ENCODE measurements around the gene UVRAG. TPM values are rescaled to one million over a fixed set of nuclear protein-coding genes. Genes with fewer than 3 reads are reported as not detected.
A peak's percentile ranks its signal among the peaks of the same experiment; 100 is the strongest.

Gene UVRAG
- total RNA-seq, 1 experiment from 2014 or later, result 31.3 TPM

DNA sequence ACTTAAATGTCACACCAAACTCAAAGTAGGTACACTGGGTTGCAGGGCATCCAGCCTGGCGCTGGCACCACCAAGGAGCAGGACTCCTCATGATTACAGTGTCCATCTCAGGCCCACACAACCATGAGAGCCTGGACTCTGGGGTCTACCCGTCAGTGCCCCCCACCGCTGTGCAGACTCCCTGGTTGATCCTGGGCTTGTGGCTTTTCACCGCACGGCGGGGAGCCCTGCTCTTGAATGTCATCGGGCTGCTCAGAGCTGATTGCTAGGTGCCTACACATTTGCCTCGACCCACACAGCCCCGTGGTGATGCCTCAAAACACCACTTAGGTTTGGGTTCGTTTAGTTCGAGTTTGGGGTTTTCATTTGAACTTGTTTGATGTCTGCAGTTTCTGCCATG, 328.3 kb downstream of the UVRAG start:
- Mint-ChIP-seq H3K36me3 (ENCODE audit: insufficient read depth, unreplicated experiment) (peaks cover 6% of the 10 kb centered on the region), H3K4me3 (ENCODE audit: unreplicated experiment) (no peak overlapping the region), H3K27ac (ENCODE audit: unreplicated experiment) (no peak overlapping the region), H3K4me1 (ENCODE audit: low read depth, unreplicated experiment) (peaks cover 12% of the 10 kb centered on the region), H3K27me3 (ENCODE audit: insufficient read depth, unreplicated experiment) (no peaks in the 10 kb centered on the region), H3K9me3 (ENCODE audit: unreplicated experiment) (no peaks in the 10 kb centered on the region)
- TF ChIP-seq, protein P1, sequence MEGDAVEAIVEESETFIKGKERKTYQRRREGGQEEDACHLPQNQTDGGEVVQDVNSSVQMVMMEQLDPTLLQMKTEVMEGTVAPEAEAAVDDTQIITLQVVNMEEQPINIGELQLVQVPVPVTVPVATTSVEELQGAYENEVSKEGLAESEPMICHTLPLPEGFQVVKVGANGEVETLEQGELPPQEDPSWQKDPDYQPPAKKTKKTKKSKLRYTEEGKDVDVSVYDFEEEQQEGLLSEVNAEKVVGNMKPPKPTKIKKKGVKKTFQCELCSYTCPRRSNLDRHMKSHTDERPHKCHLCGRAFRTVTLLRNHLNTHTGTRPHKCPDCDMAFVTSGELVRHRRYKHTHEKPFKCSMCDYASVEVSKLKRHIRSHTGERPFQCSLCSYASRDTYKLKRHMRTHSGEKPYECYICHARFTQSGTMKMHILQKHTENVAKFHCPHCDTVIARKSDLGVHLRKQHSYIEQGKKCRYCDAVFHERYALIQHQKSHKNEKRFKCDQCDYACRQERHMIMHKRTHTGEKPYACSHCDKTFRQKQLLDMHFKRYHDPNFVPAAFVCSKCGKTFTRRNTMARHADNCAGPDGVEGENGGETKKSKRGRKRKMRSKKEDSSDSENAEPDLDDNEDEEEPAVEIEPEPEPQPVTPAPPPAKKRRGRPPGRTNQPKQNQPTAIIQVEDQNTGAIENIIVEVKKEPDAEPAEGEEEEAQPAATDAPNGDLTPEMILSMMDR (IDR thresholded peaks at IDR 0.05; ENCODE audit: insufficient read depth in 1 of 2, low read depth in 1 of 2, low read length in 1 of 2, severe bottlenecking in 1 of 2, unreplicated experiment in 1 of 2), result no peak
- Histone ChIP-seq H3K4me1 (peaks cover 17% of the 10 kb centered on the region), H3K9me3 (no peaks in the 10 kb centered on the region), H3K27me3 (replicated peaks; ENCODE audit: control insufficient read depth, insufficient read depth, low read length) (no peaks in the 10 kb centered on the region), H3K4me3 (ENCODE audit: low read depth, low read length) (no peak overlapping the region), H3K36me3 (ENCODE audit: control insufficient read depth, insufficient read depth, low read length) (0 out of 2 replicates have a peak, but pooled peaks cover 1% of the 10 kb centered on the region)
- POLR2A ChIA-PET, result no interaction called here
- no TSS peak for BruUV-seq (replicated peaks)
- no peak for DNase-seq
- CTCF ChIA-PET, result no interaction called here
- intact Hi-C loops (cut with micrococcal nuclease; ENCODE audit: unreplicated experiment), result no loop called here

DNA sequence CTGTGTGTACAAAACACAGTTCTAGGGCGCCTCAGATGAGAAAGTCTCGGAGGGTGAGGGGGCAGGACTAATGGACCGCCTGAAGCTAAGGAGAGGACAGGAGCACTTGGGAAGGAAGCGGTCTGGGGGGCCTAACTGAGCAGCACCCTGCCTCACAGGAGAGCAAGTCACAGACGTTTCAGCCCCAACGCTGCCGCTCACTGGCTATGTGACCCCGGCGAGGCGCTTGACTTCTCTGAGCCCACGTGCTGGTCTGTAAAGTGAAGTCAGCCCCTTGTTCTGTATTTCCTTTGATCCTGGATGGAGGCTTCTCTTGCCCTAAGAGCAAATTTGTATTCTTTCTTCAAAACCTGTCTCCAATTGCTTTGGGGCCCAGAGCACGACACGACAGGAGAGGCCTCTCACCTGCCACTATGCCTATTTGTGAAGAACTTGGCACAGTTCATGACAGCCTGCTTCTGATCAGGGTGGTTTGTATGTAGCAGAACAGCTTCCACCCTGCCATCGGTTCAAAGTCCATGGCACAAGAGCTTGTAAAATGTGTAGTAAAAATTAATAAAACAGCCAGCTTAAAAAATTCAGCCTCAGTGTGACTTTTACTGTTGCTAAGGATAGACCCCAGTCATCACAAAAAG, 332.2 kb downstream of the UVRAG start:
- Histone ChIP-seq H3K9me3 (no peaks in the 10 kb centered on the region), H3K36me3 (ENCODE audit: control insufficient read depth, insufficient read depth, low read length) (no peaks in the 10 kb centered on the region), H3K4me1 (peaks cover 40% of the 10 kb centered on the region), H3K27me3 (replicated peaks; ENCODE audit: control insufficient read depth, insufficient read depth, low read length) (no peaks in the 10 kb centered on the region), H3K4me3 (ENCODE audit: low read depth, low read length) (no peak overlapping the region)
- TF ChIP-seq, protein P1 (IDR thresholded peaks at IDR 0.05; ENCODE audit: insufficient read depth in 1 of 2, low read depth in 1 of 2, low read length in 1 of 2, severe bottlenecking in 1 of 2, unreplicated experiment in 1 of 2), result no peak
- DNase-seq, result peak in 1 of 2 experiments; percentile 46
- H3K4me1 Mint-ChIP-seq (ENCODE audit: low read depth, unreplicated experiment), result peaks cover 40% of the 10 kb centered on the region
- no peaks in the 10 kb centered on the region for H3K27me3 Mint-ChIP-seq (ENCODE audit: insufficient read depth, unreplicated experiment)
- intact Hi-C loops (cut with micrococcal nuclease; ENCODE audit: unreplicated experiment), result no loop called here
- no peaks in the 10 kb centered on the region for H3K9me3 Mint-ChIP-seq (ENCODE audit: unreplicated experiment)
- H3K36me3 Mint-ChIP-seq (ENCODE audit: insufficient read depth, unreplicated experiment), result peaks cover 7% of the 10 kb centered on the region
- ChIA-PET POLR2A (no interaction called here), CTCF (interaction anchor here (2.2 kb wide), 1 partner anchor 60 kb away, joined by 8 read pairs; no protein-coding TSS in a partner anchor)
- no TSS peak for BruUV-seq (replicated peaks)
- peak overlapping the region; percentile 12 for H3K27ac Mint-ChIP-seq (ENCODE audit: unreplicated experiment)
- H3K4me3 Mint-ChIP-seq (ENCODE audit: unreplicated experiment), result no peak overlapping the region

DNA sequence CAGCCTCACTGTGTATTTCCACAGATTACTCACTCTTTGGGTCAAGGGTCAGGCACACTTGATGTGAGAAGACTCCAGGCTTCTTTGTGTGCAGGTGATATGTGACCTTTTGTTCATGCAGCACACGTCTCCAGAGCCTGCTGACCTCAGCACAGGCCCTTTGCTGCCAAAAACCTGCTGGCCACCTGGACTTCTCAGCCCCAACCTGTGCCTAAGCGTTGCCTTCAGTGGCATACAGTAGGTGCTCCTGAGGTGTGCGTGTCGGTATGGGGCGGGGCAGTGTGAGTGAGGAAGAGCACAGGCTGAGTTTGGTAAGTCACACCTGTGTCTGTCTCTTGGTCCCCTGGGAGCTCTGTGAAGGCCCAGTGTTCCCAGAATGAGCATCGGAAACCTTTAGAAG, 333.2 kb downstream of the UVRAG start:
- ChIA-PET CTCF (no interaction called here), POLR2A (no interaction called here)
- H3K4me3 Mint-ChIP-seq (ENCODE audit: unreplicated experiment), result no peak overlapping the region
- Histone ChIP-seq H3K4me1 (peaks cover 51% of the 10 kb centered on the region), H3K4me3 (ENCODE audit: low read depth, low read length) (no peak overlapping the region), H3K27me3 (replicated peaks; ENCODE audit: control insufficient read depth, insufficient read depth, low read length) (no peaks in the 10 kb centered on the region), H3K36me3 (ENCODE audit: control insufficient read depth, insufficient read depth, low read length) (no peaks in the 10 kb centered on the region), H3K9me3 (no peaks in the 10 kb centered on the region)
- no TSS peak for BruUV-seq (replicated peaks)
- TF ChIP-seq, protein P1 (IDR thresholded peaks at IDR 0.05; ENCODE audit: insufficient read depth in 1 of 2, low read depth in 1 of 2, low read length in 1 of 2, severe bottlenecking in 1 of 2, unreplicated experiment in 1 of 2), result no peak
- no peaks in the 10 kb centered on the region for H3K27me3 Mint-ChIP-seq (ENCODE audit: insufficient read depth, unreplicated experiment)
- DNase-seq, result peak; percentile 45 to 67
- peaks cover 50% of the 10 kb centered on the region for H3K4me1 Mint-ChIP-seq (ENCODE audit: low read depth, unreplicated experiment)
- H3K9me3 Mint-ChIP-seq (ENCODE audit: unreplicated experiment), result no peaks in the 10 kb centered on the region
- H3K27ac Mint-ChIP-seq (ENCODE audit: unreplicated experiment), result peak overlapping the region; percentile 30
- intact Hi-C loops (cut with micrococcal nuclease; ENCODE audit: unreplicated experiment), result no loop called here
- H3K36me3 Mint-ChIP-seq (ENCODE audit: insufficient read depth, unreplicated experiment), result peaks cover 6% of the 10 kb centered on the region

Data from Caco-2 (cell line).